Keratinocyte (primary cell): Measurements from ENCODE around the gene LAYN. TPM values are rescaled to one million over a fixed set of nuclear protein-coding genes. Genes with fewer than 3 reads are reported as not detected.

ENCODE experiments used
- DNase-seq: peaks from one replicate; pipeline ENCODE4 v3.0.0-alpha.2; 2011; ENCODE audit warnings: low read depth, missing footprints, low spot score
- FAIRE-seq: peaks from 2 replicates; lab custom pipeline; 2011; peaks lifted over from hg19 to GRCh38; lab: Jason Lieb, UNC
- H2AFZ ChIP-seq: 2 replicates; pipeline ENCODE4 v1.6.0; 2012; ENCODE audit warnings: low read length, control low read depth, inconsistent platforms; ENCODE audit not compliant: control insufficient read depth
- H3K27ac ChIP-seq: 2 replicates; pipeline ENCODE4 v1.5.1; 2011; ENCODE audit warnings: low read length; ENCODE audit not compliant: control insufficient read depth, insufficient read depth
- H3K27me3 ChIP-seq: 3 replicates; pipeline ENCODE4 v1.6.0; 2011; ENCODE audit warnings: low read length; ENCODE audit not compliant: control insufficient read depth, insufficient read depth; ENCODE audit errors: extremely low read depth
- H3K36me3 ChIP-seq, 2 experiments: 2 replicates in 1 of 2; 3 replicates in 1 of 2; pipeline ENCODE4 v1.5.1; 2011; ENCODE audit warnings: low read length in 2 of 2, mild to moderate bottlenecking in 1 of 2; ENCODE audit not compliant: control insufficient read depth in 2 of 2, insufficient read depth in 2 of 2; ENCODE audit errors: extremely low read depth in 1 of 2
- H3K4me1 ChIP-seq: 3 replicates; pipeline ENCODE4 v1.5.1; 2011; ENCODE audit warnings: low read length; ENCODE audit not compliant: control insufficient read depth, insufficient read depth; ENCODE audit errors: extremely low read depth
- H3K4me2 ChIP-seq: 3 replicates; pipeline ENCODE4 v1.6.0; 2011; ENCODE audit warnings: low read depth, low read length; ENCODE audit not compliant: control insufficient read depth, insufficient read depth; ENCODE audit errors: extremely low read depth
- H3K4me3 ChIP-seq, 3 experiments: fragments of 200-600 bp in 1 of 3; sonication (generic) in 1 of 3; 2 replicates in 2 of 3; 3 replicates in 1 of 3; pipeline ENCODE4 v1.5.1; 2011 to 2016; ENCODE audit warnings: low read length in 3 of 3, mild to moderate bottlenecking in 3 of 3, control low read depth in 2 of 3, inconsistent platforms in 1 of 3, low read depth in 1 of 3, mixed read lengths in 1 of 3, mixed run types in 1 of 3, moderate library complexity in 1 of 3; ENCODE audit not compliant: control insufficient read depth in 2 of 3, insufficient read depth in 2 of 3; ENCODE audit errors: extremely low read depth in 1 of 3
- H3K79me2 ChIP-seq: 2 replicates; pipeline ENCODE4 v1.6.0; 2012; ENCODE audit warnings: low read length; ENCODE audit not compliant: control insufficient read depth, insufficient read depth
- H3K9ac ChIP-seq: 3 replicates; pipeline ENCODE4 v1.6.0; 2011; ENCODE audit warnings: low read length; ENCODE audit not compliant: control insufficient read depth, insufficient read depth; ENCODE audit errors: extremely low read depth
- H3K9me1 ChIP-seq: 3 replicates; pipeline ENCODE4 v1.6.0; 2011; ENCODE audit warnings: low read length; ENCODE audit not compliant: control insufficient read depth, insufficient read depth; ENCODE audit errors: extremely low read depth
- H3K9me3 ChIP-seq: 2 replicates; pipeline ENCODE4 v1.5.1; 2012; ENCODE audit warnings: low read depth, low read length; ENCODE audit not compliant: control insufficient read depth
- H4K20me1 ChIP-seq: 3 replicates; pipeline ENCODE4 v1.6.0; 2011; ENCODE audit warnings: low read length; ENCODE audit not compliant: control insufficient read depth, insufficient read depth; ENCODE audit errors: extremely low read depth
- EZH2 ChIP-seq: IDR thresholded peaks from one replicate; pipeline ENCODE4 v1.6.1; 2012; ENCODE audit warnings: inconsistent platforms, mild to moderate bottlenecking, low read length, moderate library complexity
- dilution Hi-C: fragments of 300-500 bp; cut with MboI; formaldehyde crosslinking; loops from one replicate; pipeline ENCODE4 v1.7.0; 2020; ENCODE audit warnings: low sequenced_read_pairs; ENCODE audit not compliant: extremely low pct_ligation_motif_present
- polyA plus RNA-seq, 5 experiments: library from polyadenylated mRNA; depleted of rRNA in 3 of 5; stranded (reverse) in 3 of 5; stranded (forward) in 1 of 5; unstranded in 1 of 5; fragments of >200 nt; gene quantifications; 1 replicate in 1 of 5; 2 replicates in 3 of 5; 3 replicates in 1 of 5; pipeline versions ENCODE4 v1.2.1 to v1.2.3, GENCODE V29; 2011 to 2012; ENCODE audit warnings: missing spikeins in 2 of 5, low read depth in 1 of 5, low replicate concordance in 1 of 5
- TF ChIP-seq, protein P1 (sequence below), 3 experiments: IDR thresholded peaks in 1 of 3; conservative IDR thresholded peaks in 1 of 3; optimal IDR thresholded peaks in 1 of 3; 2 replicates in 2 of 3; 3 replicates in 1 of 3; pipeline versions ENCODE3 to v1.5.1; 2011; ENCODE audit warnings: low read length in 3 of 3, mild to moderate bottlenecking in 3 of 3, moderate library complexity in 2 of 3, control low read depth in 1 of 3, inconsistent platforms in 1 of 3; ENCODE audit not compliant: insufficient read depth in 2 of 3; ENCODE audit errors: extremely low read depth in 1 of 3

The LAYN gene
- polyA plus RNA-seq, 1 donor (not counting 4 experiments of a cell fraction or from before 2014, with no cell fraction given), result 1.1 TPM

- DNase-seq (no peak), FAIRE-seq (peak; percentile 79)
- no peak overlapping the region for H3K27ac ChIP-seq
- no peaks in the 10 kb centered on the region for H3K79me2 ChIP-seq
- H2AFZ ChIP-seq, result no peak overlapping the region
- no peak overlapping the region for H3K9ac ChIP-seq
- no peaks in the 10 kb centered on the region for H3K9me3 ChIP-seq
- H3K27me3 ChIP-seq, result no peaks in the 10 kb centered on the region
- peaks cover 58% of the 10 kb centered on the region for H3K4me1 ChIP-seq
- peak overlapping the region; percentile 20 for H3K4me2 ChIP-seq
- dilution Hi-C loops, result no loop called here
- H3K4me3 ChIP-seq, result no peak overlapping the region
- no peak for TF ChIP-seq EZH2
- TF ChIP-seq, protein P1, sequence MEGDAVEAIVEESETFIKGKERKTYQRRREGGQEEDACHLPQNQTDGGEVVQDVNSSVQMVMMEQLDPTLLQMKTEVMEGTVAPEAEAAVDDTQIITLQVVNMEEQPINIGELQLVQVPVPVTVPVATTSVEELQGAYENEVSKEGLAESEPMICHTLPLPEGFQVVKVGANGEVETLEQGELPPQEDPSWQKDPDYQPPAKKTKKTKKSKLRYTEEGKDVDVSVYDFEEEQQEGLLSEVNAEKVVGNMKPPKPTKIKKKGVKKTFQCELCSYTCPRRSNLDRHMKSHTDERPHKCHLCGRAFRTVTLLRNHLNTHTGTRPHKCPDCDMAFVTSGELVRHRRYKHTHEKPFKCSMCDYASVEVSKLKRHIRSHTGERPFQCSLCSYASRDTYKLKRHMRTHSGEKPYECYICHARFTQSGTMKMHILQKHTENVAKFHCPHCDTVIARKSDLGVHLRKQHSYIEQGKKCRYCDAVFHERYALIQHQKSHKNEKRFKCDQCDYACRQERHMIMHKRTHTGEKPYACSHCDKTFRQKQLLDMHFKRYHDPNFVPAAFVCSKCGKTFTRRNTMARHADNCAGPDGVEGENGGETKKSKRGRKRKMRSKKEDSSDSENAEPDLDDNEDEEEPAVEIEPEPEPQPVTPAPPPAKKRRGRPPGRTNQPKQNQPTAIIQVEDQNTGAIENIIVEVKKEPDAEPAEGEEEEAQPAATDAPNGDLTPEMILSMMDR (optimal IDR thresholded peaks at IDR 0.05 in 1 of 3, IDR thresholded peaks at IDR 0.05 in 1 of 3, conservative IDR thresholded peaks at IDR 0.05 in 1 of 3; ENCODE audit: extremely low read depth in 1 of 3, insufficient read depth in 2 of 3, low read length in 3 of 3), result no peak
- no peaks in the 10 kb centered on the region for H3K36me3 ChIP-seq
- H4K20me1 ChIP-seq, result no peaks in the 10 kb centered on the region
- H3K9me1 ChIP-seq, result no peaks in the 10 kb centered on the region
Observed at GRCh38 chr11:111525456-111525855, 15.1 kb upstream of the LAYN start.

- Histone ChIP-seq H3K4me2 (no peak overlapping the region), H3K9ac (no peak overlapping the region), H3K9me1 (no peaks in the 10 kb centered on the region), H4K20me1 (no peaks in the 10 kb centered on the region), H3K36me3 (no peaks in the 10 kb centered on the region), H3K4me1 (peaks cover 57% of the 10 kb centered on the region), H3K4me3 (no peak overlapping the region), H3K27ac (peak overlapping the region; percentile 67), H3K9me3 (no peaks in the 10 kb centered on the region), H2AFZ (no peak overlapping the region), H3K79me2 (no peaks in the 10 kb centered on the region), H3K27me3 (no peaks in the 10 kb centered on the region)
- TF ChIP-seq, protein P1 (optimal IDR thresholded peaks at IDR 0.05 in 1 of 3, IDR thresholded peaks at IDR 0.05 in 1 of 3, conservative IDR thresholded peaks at IDR 0.05 in 1 of 3; ENCODE audit: extremely low read depth in 1 of 3, insufficient read depth in 2 of 3, low read length in 3 of 3), result no peak
- no peak for TF ChIP-seq EZH2
- FAIRE-seq (peak; percentile 61), DNase-seq (peak; percentile 71)
- dilution Hi-C loops, result no loop called here
Observed at GRCh38 chr11:111526501-111526900, 14.0 kb upstream of the LAYN start.
